ENCODE results near the gene SRSF10.

Gene SRSF10

GRCh38 chr1:24005163-24005562 is 25.0 kb upstream of the SRSF10 start:
- no peak overlapping the region for H3K4me3 ChIP-seq (replicated peaks in 1 of 2; ENCODE audit: low read depth in 2 of 2, low read length in 2 of 2)
- no peak for TF ChIP-seq CTCF (IDR thresholded peaks at IDR 0.05; ENCODE audit: low read depth, low read length)
- DNase-seq (ENCODE audit: low read depth in 2 of 2): no peak

GRCh38 chr1:24004132-24004531 is 24.0 kb upstream of the SRSF10 start:
- DNase-seq (ENCODE audit: low read depth in 2 of 2): no peak
- TF ChIP-seq CTCF (IDR thresholded peaks at IDR 0.05; ENCODE audit: low read depth, low read length): no peak
- no peak overlapping the region for H3K4me3 ChIP-seq (replicated peaks in 1 of 2; ENCODE audit: low read depth in 2 of 2, low read length in 2 of 2)

- DNase-seq (ENCODE audit: low read depth in 2 of 2): peak; percentile 92 to 93
- TF ChIP-seq CTCF (IDR thresholded peaks at IDR 0.05; ENCODE audit: low read depth, low read length): no peak
- no peak overlapping the region for H3K4me3 ChIP-seq (replicated peaks in 1 of 2; ENCODE audit: low read depth in 2 of 2, low read length in 2 of 2)
Measured at GRCh38 chr1:24003331-24003972, 23.3 kb upstream of the SRSF10 start.

GRCh38 chr1:24002695-24003094 is 22.6 kb upstream of the SRSF10 start:
- H3K4me3 ChIP-seq (replicated peaks in 1 of 2; ENCODE audit: low read depth in 2 of 2, low read length in 2 of 2): no peak overlapping the region
- TF ChIP-seq CTCF (IDR thresholded peaks at IDR 0.05; ENCODE audit: low read depth, low read length): no peak
- no peak for DNase-seq (ENCODE audit: low read depth in 2 of 2)

- no peak for DNase-seq (ENCODE audit: low read depth in 2 of 2)
- no peak for TF ChIP-seq CTCF (IDR thresholded peaks at IDR 0.05; ENCODE audit: low read depth, low read length)
Measured at GRCh38 chr1:23999156-23999671, 19.1 kb upstream of the SRSF10 start.

GRCh38 chr1:23997812-23998211 is 17.7 kb upstream of the SRSF10 start:
- no peak overlapping the region for H3K4me3 ChIP-seq (replicated peaks in 1 of 2; ENCODE audit: low read depth in 2 of 2, low read length in 2 of 2)
- DNase-seq (ENCODE audit: low read depth in 2 of 2): no peak
- TF ChIP-seq CTCF (IDR thresholded peaks at IDR 0.05; ENCODE audit: low read depth, low read length): no peak

More at GRCh38 chr1:23999156-23999671, 19.1 kb upstream of the SRSF10 start:
- H3K4me3 ChIP-seq (replicated peaks in 1 of 2; ENCODE audit: low read depth in 2 of 2, low read length in 2 of 2): no peak overlapping the region

All from cardiac fibroblast (primary cell).